Immature natural killer cell (primary cell): Measurements from ENCODE around the gene VSIG1. TPM values are rescaled to one million over a fixed set of nuclear protein-coding genes. Genes with fewer than 3 reads are reported as not detected.

Source experiments
- DNase-seq, 3 donors: peaks; one replicate each; pipeline ENCODE4 v3.0.0; 2022; ENCODE audit warnings: mixed read lengths in 1 of 3
- H3K27ac Mint-ChIP-seq, 6 donors: one replicate each; pipeline ENCODE4 v1.8.0; 2020; ENCODE audit warnings: mixed read lengths in 6 of 6, mild to moderate bottlenecking in 5 of 6, inconsistent platforms in 4 of 6, moderate library complexity in 3 of 6
- H3K27me3 Mint-ChIP-seq, 3 donors: one replicate each; pipeline ENCODE4 v1.8.0; 2020 to 2021; ENCODE audit warnings: low read depth in 3 of 3, mild to moderate bottlenecking in 3 of 3, mixed read lengths in 3 of 3, moderate library complexity in 3 of 3, inconsistent platforms in 1 of 3
- H3K36me3 Mint-ChIP-seq, 3 donors: one replicate each; pipeline ENCODE4 v1.8.0; 2020; ENCODE audit warnings: mixed read lengths in 3 of 3, inconsistent platforms in 2 of 3, mild to moderate bottlenecking in 2 of 3
- H3K4me1 Mint-ChIP-seq, 2 donors: one replicate each; pipeline ENCODE4 v1.8.0; 2020; ENCODE audit warnings: inconsistent platforms in 2 of 2, mild to moderate bottlenecking in 2 of 2, mixed read lengths in 2 of 2, moderate library complexity in 1 of 2
- H3K4me3 Mint-ChIP-seq, 5 donors: one replicate each; pipeline ENCODE4 v1.8.0; 2020; ENCODE audit warnings: mild to moderate bottlenecking in 5 of 5, mixed read lengths in 5 of 5, inconsistent platforms in 3 of 5, moderate library complexity in 3 of 5
- H3K9me3 Mint-ChIP-seq, 6 donors: one replicate each; pipeline ENCODE4 v1.8.0; 2020; ENCODE audit warnings: mild to moderate bottlenecking in 6 of 6, mixed read lengths in 6 of 6, inconsistent platforms in 4 of 6, moderate library complexity in 3 of 6
- polyA plus RNA-seq, 3 donors: library from polyadenylated mRNA; unstranded; fragments of 300-500 nt; fragmentation: Illumina TruSeq; gene quantifications; one replicate each; pipeline ENCODE4 v1.2.3, GENCODE V29; 2021

The VSIG1 gene
- polyA plus RNA-seq, 3 donors from 2014 or later = 0.15 TPM; not detected in 2

DNA sequence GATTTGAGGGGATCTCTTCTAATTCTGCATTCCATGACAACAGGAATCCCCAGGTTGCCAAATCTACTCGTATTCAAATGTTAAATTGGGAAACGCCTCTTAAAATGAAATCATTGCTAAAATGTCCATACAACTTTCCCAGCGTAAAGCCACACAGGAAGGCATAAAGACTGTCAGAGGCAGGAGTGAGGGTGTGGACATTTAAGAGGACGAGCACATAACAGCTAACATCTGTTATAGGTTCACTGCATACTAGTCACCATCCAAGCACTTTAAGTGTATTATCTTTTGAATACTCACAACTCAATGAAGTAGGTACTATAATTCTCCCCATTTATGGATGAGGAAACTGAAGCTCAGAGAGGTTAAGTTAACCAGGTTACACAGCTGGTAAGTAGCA, 82.3 kb downstream of the VSIG1 start:
- Mint-ChIP-seq H3K27me3 (peaks cover 0 to 3% (median 2%) of the 10 kb centered on the region in 3 donors), H3K4me1 (no peaks in the 10 kb centered on the region), H3K9me3 (no peaks in the 10 kb centered on the region), H3K36me3 (peaks cover 10 to 25% (median 17%) of the 10 kb centered on the region in 3 donors), H3K4me3 (no peak overlapping the region), H3K27ac (no peak overlapping the region)
- DNase-seq = no peak

Other genes starting within 250 kb of the VSIG1 start
- 1 to 10 TPM in 2 of 3 donors, under 1 TPM in 1; 0.77 to 2.6 (median 2.1) TPM for gene MID2, start 219.2 kb upstream of the VSIG1 start, polyA plus RNA-seq
- gene TEX13B, start 62.7 kb upstream of the VSIG1 start, polyA plus RNA-seq = not detected
- gene PSMD10, start 46.5 kb downstream of the VSIG1 start, polyA plus RNA-seq = 100 to 1,000 TPM in 1 of 3 donors, 10 to 100 TPM in 2; 62.8 to 125 (median 82.2) TPM
- gene ATG4A, start 46.7 kb downstream of the VSIG1 start, polyA plus RNA-seq = 10 to 100 TPM; 19.4 to 43.2 (median 27.9) TPM